Astrocyte of the spinal cord (primary cell): ENCODE data around the gene SCRN2.

ENCODE experiments used
- DNase-seq: peaks from one replicate; pipeline ENCODE4 v3.0.0; 2011; ENCODE audit warnings: low read depth, low spot score
- H3K4me3 ChIP-seq: 2 replicates; pipeline ENCODE4 v1.5.1; 2011; ENCODE audit warnings: low read depth, mild to moderate bottlenecking, low read length, moderate library complexity
- CTCF ChIP-seq: IDR thresholded peaks from 2 replicates; pipeline ENCODE4 v1.5.1; 2012; ENCODE audit warnings: low read depth, mild to moderate bottlenecking, low read length, inconsistent platforms
- in situ Hi-C: cut with HindIII; loops from 2 replicates; pipeline ENCODE4 v1.10.0; 2017; ENCODE audit warnings: low sequenced_read_pairs

Gene SCRN2

GRCh38 chr17:47806913-47807255, 34.2 kb downstream of the SCRN2 start:
- DNase-seq, result no peak
- in situ Hi-C loops, result no loop called here
- TF ChIP-seq CTCF, result no peak
- no peak overlapping the region for H3K4me3 ChIP-seq

DNA sequence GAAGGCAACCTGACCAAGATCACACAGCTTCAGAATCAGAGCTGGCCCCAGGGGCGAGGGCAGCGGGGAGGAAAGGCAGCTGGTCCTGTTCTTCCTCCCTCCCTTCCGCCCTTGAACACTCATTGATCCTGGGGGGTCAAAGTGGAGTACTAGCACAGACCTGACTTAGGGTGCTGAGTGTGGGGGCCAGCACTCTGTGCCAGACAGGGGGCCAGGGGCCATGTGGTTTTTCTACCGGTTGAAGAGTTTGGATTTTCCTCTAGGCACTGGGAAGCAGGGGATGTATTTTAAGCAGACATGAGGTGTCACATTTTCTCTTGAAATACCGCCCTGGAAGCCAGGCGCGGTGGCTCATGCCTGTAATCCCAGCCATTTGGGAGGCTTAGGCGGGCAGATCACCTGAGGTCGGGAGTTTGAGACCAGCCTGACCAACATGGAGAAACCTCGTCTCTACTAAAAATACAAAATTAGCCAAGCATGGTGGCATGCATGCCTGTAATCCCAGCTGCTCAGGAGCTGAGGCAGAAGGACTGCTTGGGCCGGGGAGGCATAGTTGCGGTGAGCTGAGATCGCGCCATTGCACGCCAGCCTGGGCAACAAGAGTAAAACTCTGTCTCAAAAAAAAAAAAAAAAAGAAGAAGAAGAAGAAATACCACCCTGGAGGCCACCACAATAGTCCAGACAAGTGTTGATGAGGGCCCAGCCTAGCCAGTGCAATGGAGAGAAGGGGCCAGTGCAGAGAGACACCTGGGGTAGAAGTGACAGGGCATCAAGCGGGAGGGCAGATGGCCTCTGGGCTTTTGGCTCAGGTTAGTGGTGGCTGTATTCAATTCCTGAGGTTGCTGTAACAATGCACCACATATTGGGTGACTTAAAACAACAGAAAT, 34.8 kb downstream of the SCRN2 start:
- in situ Hi-C loops, result no loop called here
- no peak overlapping the region for H3K4me3 ChIP-seq
- no peak for DNase-seq
- no peak for TF ChIP-seq CTCF

GRCh38 chr17:47804461-47804860, 36.6 kb downstream of the SCRN2 start:
- H3K4me3 ChIP-seq, result no peak overlapping the region
- in situ Hi-C loops, result no loop called here
- DNase-seq, result no peak
- TF ChIP-seq CTCF, result no peak

GRCh38 chr17:47803751-47804150, 37.3 kb downstream of the SCRN2 start:
- in situ Hi-C loops, result no loop called here
- no peak for DNase-seq
- no peak for TF ChIP-seq CTCF
- no peak overlapping the region for H3K4me3 ChIP-seq

GRCh38 chr17:47803201-47803600, 37.9 kb downstream of the SCRN2 start:
- no peak overlapping the region for H3K4me3 ChIP-seq
- no peak for TF ChIP-seq CTCF
- in situ Hi-C loops, result no loop called here
- DNase-seq, result no peak

GRCh38 chr17:47802341-47803022, 38.6 kb downstream of the SCRN2 start:
- peak; percentile 74 for TF ChIP-seq CTCF
- peak; percentile 48 for DNase-seq
- in situ Hi-C loops, result no loop called here
- no peak overlapping the region for H3K4me3 ChIP-seq
